Testis (tissue), 3 donors: ENCODE data around the gene EVI5. TPM values are rescaled to one million over a fixed set of nuclear protein-coding genes. Genes with fewer than 3 reads are reported as not detected.

ENCODE experiments used
- DNase-seq: peaks from one replicate; pipeline ENCODE4 v3.0.0-alpha.2; 2019
- H3K27ac ChIP-seq, 2 donors: fragments of 200-600 bp; sonication (generic); one replicate each; pipeline ENCODE4 v1.5.1; 2019
- H3K27me3 ChIP-seq: fragments of 200-600 bp; sonication (generic); one replicate; pipeline ENCODE4 v1.5.1; 2019
- H3K36me3 ChIP-seq: fragments of 200-600 bp; sonication (generic); one replicate; pipeline ENCODE4 v1.5.1; 2017; ENCODE audit warnings: low read depth; ENCODE audit errors: missing control alignments
- H3K4me1 ChIP-seq: fragments of 200-600 bp; sonication (generic); one replicate; pipeline ENCODE4 v1.5.1; 2019
- H3K4me3 ChIP-seq, 2 donors: fragments of 200-600 bp; sonication (generic); one replicate each; pipeline ENCODE4 v1.5.1; 2017 to 2019
- H3K9me3 ChIP-seq: fragments of 200-600 bp; sonication (generic); one replicate; pipeline ENCODE4 v1.5.1; 2017
- CTCF ChIP-seq, 3 experiments: fragments of 450-650 bp in 2 of 3; fragments of 200-600 bp in 1 of 3; sonication (generic) in 1 of 3; IDR thresholded peaks; one replicate each; pipeline ENCODE4 v1.5.1; 2016 to 2019; ENCODE audit warnings: antibody characterized with exemption in 3 of 3, mild to moderate bottlenecking in 2 of 3, moderate library complexity in 1 of 3
- POLR2A ChIP-seq: fragments of 450-650 bp; IDR thresholded peaks from one replicate; pipeline ENCODE4 v1.6.1; 2017; ENCODE audit warnings: antibody characterized with exemption, mild to moderate bottlenecking, moderate library complexity
- WGBS, 2 donors: methylation state at CpG; one replicate each; pipeline ENCODE4 v1.1.5; 2018; 5-methylcytosine and 5-hydroxymethylcytosine counted together
- intact Hi-C: fragments of 100-400 bp; cut with DNase I; formaldehyde crosslinking; loops from one replicate; pipeline ENCODE4 v1.15.1; 2023; ENCODE audit warnings: low total_unique reads
- polyA plus RNA-seq: library from polyadenylated mRNA; stranded (reverse); fragments of 350-450 nt; fragmentation: Illumina TruSeq; extraction: RNeasy Lipid Tissue Mini Kit (QIAGEN cat#74804); gene quantifications from one replicate; pipeline ENCODE4 v1.2.3, GENCODE V29; 2014; ENCODE audit warnings: low read depth, low replicate concordance; ENCODE audit not compliant: insufficient read depth
- total RNA-seq, 2 donors: library from RNA; depleted of rRNA; stranded (reverse); fragments of >200 nt; gene quantifications; one replicate each; pipeline ENCODE4 v1.2.3, GENCODE V29; 2016

EVI5 gene
- total and polyA plus RNA-seq, 3 donors from 2014 or later, result 27.0 to 73.9 (median 58.7) TPM

GRCh38 chr1:92831762-92832536, 47.0 kb upstream of the EVI5 start, which contains the start of gene RPL5:
Gene RPL5 (plus strand): TSS chr1:92832040. CDS start chr1:92832115, 75 bp downstream.
- TF ChIP-seq POLR2A (peak; percentile 83), CTCF (IDR thresholded peaks at IDR 0.05) (peak; percentile 94 to 99 (median 98))
- Histone ChIP-seq H3K27ac (peak within 1 kb of the TSS; percentile 84 to 94), H3K4me1 (peaks cover 8% of the 10 kb centered on the region), H3K9me3 (no peaks in the 10 kb centered on the region), H3K4me3 (peak within 1 kb of the TSS; percentile 88 to 98), H3K27me3 (no peaks in the 10 kb centered on the region), H3K36me3 (no peaks in the 10 kb centered on the region)
- 0% methylated on average over 48 to 57 of the region's 57 CpGs for WGBS, 2 donors
- DNase-seq, result peak; percentile 97
- intact Hi-C loops, result no loop called here

GRCh38 chr1:92831368-92831761, 46.5 kb upstream of the EVI5 start:
- H3K4me3 ChIP-seq, result peak overlapping the region; percentile 88 to 98
- no peak for TF ChIP-seq POLR2A
- H3K36me3 ChIP-seq, result no peaks in the 10 kb centered on the region
- H3K27me3 ChIP-seq, result no peaks in the 10 kb centered on the region
- no peak for DNase-seq
- intact Hi-C loops, result no loop called here
- H3K27ac ChIP-seq, result peak overlapping the region in 1 of 2 donors; percentile 94
- WGBS, 2 donors, result 28 to 45% methylated on average over 4 of the region's 4 CpGs
- peaks cover 8% of the 10 kb centered on the region for H3K4me1 ChIP-seq
- no peaks in the 10 kb centered on the region for H3K9me3 ChIP-seq

GRCh38 chr1:92826792-92827191, 41.9 kb upstream of the EVI5 start:
- no peaks in the 10 kb centered on the region for H3K27me3 ChIP-seq
- no peak overlapping the region for H3K4me3 ChIP-seq
- no peaks in the 10 kb centered on the region for H3K9me3 ChIP-seq
- no peaks in the 10 kb centered on the region for H3K36me3 ChIP-seq
- no peak for DNase-seq
- H3K27ac ChIP-seq, result no peak overlapping the region
- no peaks in the 10 kb centered on the region for H3K4me1 ChIP-seq
- WGBS, 2 donors, result 92% methylated on average over 6 of the region's 6 CpGs; no CpG with 5 or more reads in 1 of the 2 donors
- intact Hi-C loops, result no loop called here
- TF ChIP-seq POLR2A (no peak), CTCF (IDR thresholded peaks at IDR 0.05) (no peak)

GRCh38 chr1:92822879-92823278, 38.0 kb upstream of the EVI5 start:
- WGBS, 2 donors, result 79 to 88% methylated on average over 3 of the region's 3 CpGs

GRCh38 chr1:92820551-92820950, 35.6 kb upstream of the EVI5 start:
- Histone ChIP-seq H3K27ac (no peak overlapping the region), H3K9me3 (no peaks in the 10 kb centered on the region), H3K27me3 (no peaks in the 10 kb centered on the region), H3K4me1 (no peaks in the 10 kb centered on the region), H3K36me3 (no peaks in the 10 kb centered on the region), H3K4me3 (no peak overlapping the region)
- WGBS, 2 donors, result 92 to 98% methylated on average over 3 of the region's 3 CpGs
- intact Hi-C loops, result no loop called here
- DNase-seq, result no peak
- TF ChIP-seq CTCF (IDR thresholded peaks at IDR 0.05), result no peak
- no peak for TF ChIP-seq POLR2A

More at GRCh38 chr1:92822879-92823278, 38.0 kb upstream of the EVI5 start:
- no peak for DNase-seq
- H3K27me3 ChIP-seq, result no peaks in the 10 kb centered on the region
- H3K27ac ChIP-seq, result no peak overlapping the region
- H3K9me3 ChIP-seq, result no peaks in the 10 kb centered on the region
- intact Hi-C loops, result no loop called here
- TF ChIP-seq CTCF (IDR thresholded peaks at IDR 0.05) (no peak), POLR2A (no peak)
- no peaks in the 10 kb centered on the region for H3K36me3 ChIP-seq
- H3K4me3 ChIP-seq, result no peak overlapping the region
- no peaks in the 10 kb centered on the region for H3K4me1 ChIP-seq
